Measurements from ENCODE around the gene KCND3. TPM values are rescaled to one million over a fixed set of nuclear protein-coding genes. Genes with fewer than 3 reads are reported as not detected.

Gene KCND3
- total RNA-seq, 2 experiments from 2014 or later = not detected

DNA sequence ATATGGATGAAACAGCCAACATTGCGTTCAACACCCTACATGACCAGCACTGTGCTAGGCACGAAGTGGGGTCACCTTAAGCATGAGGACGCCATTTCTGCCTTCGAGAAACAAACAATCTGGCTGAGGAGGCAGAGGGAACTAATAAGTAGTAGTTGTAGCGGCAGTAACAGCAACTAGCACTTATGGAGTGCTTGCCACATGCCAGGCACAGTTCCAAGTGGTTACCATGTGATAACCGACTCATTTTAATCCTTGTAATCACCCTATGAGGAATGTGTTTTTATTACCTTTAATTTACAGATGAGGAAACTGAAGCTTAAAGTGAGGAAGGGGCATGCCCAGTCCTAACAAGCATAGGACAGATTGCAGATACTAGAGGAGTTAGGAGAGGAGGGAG, 33.7 kb downstream of the KCND3 start:
- Mint-ChIP-seq H3K27me3 (peaks cover 4% of the 10 kb centered on the region), H3K4me3 (no peak overlapping the region), H3K4me1 (no peaks in the 10 kb centered on the region), H3K36me3 (ENCODE audit: low read depth) (no peaks in the 10 kb centered on the region), H3K27ac (no peak overlapping the region), H3K9me3 (ENCODE audit: low read depth) (no peaks in the 10 kb centered on the region)
- intact Hi-C loops (cut with DNase I, micrococcal nuclease) = no loop called here
- CTCF ChIA-PET = no interaction called here
- DNase-seq (no peak), ATAC-seq (no peak)
- POLR2A ChIA-PET = no interaction called here

DNA sequence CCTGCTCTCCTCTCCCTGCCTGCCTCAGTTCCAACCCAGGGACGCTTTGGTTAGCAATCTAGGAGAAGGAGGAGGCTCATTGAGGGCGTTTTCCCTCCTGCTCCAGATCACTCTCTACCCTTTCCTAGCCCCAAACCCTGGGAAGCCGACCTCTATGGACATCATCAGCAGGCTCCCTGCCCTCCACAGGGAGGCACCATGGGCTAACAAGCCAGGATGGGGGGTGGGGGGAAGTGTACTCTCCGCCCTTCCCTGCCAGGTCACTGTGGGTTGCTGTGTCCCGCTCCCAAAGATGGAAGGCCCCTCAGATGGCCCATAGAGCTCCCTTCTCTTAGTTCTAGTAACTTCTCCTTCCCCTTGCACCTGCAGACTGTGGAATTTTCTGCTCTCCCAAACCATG, 35.7 kb downstream of the KCND3 start:
- peaks cover 5% of the 10 kb centered on the region for H3K27me3 Mint-ChIP-seq
- no peak overlapping the region for H3K4me3 Mint-ChIP-seq
- ChIA-PET CTCF (interaction anchor here (0.7 kb wide), 1 partner anchor 28 kb away, joined by 3 read pairs; no protein-coding TSS in a partner anchor), POLR2A (no interaction called here)
- no peaks in the 10 kb centered on the region for H3K36me3 Mint-ChIP-seq (ENCODE audit: low read depth)
- DNase-seq (no peak), ATAC-seq (no peak)
- no peaks in the 10 kb centered on the region for H3K9me3 Mint-ChIP-seq (ENCODE audit: low read depth)
- H3K27ac Mint-ChIP-seq = no peak overlapping the region
- no peaks in the 10 kb centered on the region for H3K4me1 Mint-ChIP-seq
- intact Hi-C loops (cut with DNase I, micrococcal nuclease) = no loop called here

DNA sequence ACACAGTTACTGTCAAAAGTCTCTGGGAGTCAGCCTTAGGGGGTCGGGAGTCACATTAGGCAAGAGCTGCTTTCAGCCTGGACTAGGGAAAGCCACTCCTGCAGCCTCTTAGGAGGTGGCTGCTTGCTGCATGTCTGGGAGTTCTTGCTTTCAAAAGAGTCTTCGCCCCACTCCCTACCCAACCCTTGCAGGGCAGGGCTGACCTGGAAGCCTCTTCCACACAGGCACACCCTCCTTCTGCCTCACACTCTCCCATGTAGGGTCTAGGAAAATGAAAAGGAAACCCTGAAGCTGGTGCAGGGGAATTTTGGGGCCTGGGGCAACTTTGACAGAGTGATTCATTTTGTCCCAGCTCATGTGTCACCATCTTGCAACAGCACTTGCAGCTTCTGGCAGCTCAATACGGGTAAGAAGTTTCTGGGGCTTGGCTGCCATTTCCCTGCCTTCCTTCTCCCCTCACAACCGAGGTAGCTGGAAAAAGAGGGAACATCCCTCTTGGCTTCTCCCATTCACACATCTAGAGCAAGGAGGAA, 37.3 kb downstream of the KCND3 start:
- Mint-ChIP-seq H3K9me3 (ENCODE audit: low read depth) (no peaks in the 10 kb centered on the region), H3K4me1 (no peaks in the 10 kb centered on the region), H3K36me3 (ENCODE audit: low read depth) (no peaks in the 10 kb centered on the region), H3K4me3 (no peak overlapping the region), H3K27ac (no peak overlapping the region), H3K27me3 (peaks cover 5% of the 10 kb centered on the region)
- POLR2A ChIA-PET = no interaction called here
- intact Hi-C loops (cut with DNase I, micrococcal nuclease) = no loop called here
- CTCF ChIA-PET = interaction anchor here (0.7 kb wide), 1 partner anchor 1527 kb away, joined by 3 read pairs; no protein-coding TSS in a partner anchor
- peak; percentile 9 for DNase-seq
- peak; percentile 47 for ATAC-seq

DNA sequence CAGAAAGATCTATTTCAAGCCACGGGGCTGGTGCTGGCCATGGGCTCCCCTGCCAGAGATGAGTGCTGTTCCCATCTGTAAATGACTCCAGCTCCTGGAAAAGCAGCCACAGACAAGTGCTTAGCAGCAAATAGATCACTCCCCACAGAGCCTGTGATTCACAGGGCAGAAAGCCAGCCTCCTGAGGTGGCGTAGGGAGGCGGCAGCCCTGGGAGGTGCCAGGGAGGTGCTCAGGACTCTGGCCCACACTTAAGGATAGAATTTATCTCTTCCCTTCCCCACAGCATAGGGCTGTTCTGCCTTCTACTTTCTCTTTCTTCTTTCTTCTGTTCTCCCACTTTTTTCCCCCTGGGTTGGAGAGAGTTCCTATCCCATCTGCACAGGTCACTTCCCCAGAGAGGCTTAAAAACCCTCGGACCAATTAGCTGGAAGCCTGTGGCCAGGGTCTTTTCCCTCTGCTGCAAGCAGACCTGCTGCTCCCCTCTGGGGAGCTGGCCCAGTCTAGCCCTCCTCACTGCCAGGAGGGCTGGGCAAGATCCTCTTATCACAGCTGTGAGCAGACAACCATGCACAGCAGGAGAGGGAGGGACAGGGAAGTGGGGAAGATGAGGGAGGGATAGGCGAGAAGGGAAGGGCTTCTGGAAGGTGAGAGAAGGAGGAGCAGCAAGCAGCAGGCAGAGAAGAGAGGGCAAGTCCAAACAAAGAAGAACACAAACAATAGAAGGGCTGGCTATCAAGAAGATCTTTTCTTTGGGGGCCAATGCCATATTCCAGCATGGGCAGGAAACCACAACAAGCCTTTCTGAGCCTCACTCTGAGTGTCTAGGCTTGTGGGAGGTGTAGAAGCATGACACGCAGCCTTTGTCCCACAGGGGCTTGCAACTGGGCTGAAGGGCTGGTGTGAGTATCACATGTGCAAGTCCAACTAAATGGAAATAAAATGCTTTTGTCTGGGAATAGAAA, 41.0 kb downstream of the KCND3 start:
- H3K27me3 Mint-ChIP-seq = peaks cover 5% of the 10 kb centered on the region
- POLR2A ChIA-PET = no interaction called here
- H3K27ac Mint-ChIP-seq = no peak overlapping the region
- CTCF ChIA-PET = interaction anchor here (0.9 kb wide), 1 partner anchor 742 kb away, joined by 3 read pairs; no protein-coding TSS in a partner anchor
- H3K4me1 Mint-ChIP-seq = no peaks in the 10 kb centered on the region
- H3K4me3 Mint-ChIP-seq = no peak overlapping the region
- DNase-seq = no peak
- ATAC-seq = no peak
- intact Hi-C loops (cut with DNase I, micrococcal nuclease) = no loop called here
- no peaks in the 10 kb centered on the region for H3K36me3 Mint-ChIP-seq (ENCODE audit: low read depth)
- H3K9me3 Mint-ChIP-seq (ENCODE audit: low read depth) = no peaks in the 10 kb centered on the region

DNA sequence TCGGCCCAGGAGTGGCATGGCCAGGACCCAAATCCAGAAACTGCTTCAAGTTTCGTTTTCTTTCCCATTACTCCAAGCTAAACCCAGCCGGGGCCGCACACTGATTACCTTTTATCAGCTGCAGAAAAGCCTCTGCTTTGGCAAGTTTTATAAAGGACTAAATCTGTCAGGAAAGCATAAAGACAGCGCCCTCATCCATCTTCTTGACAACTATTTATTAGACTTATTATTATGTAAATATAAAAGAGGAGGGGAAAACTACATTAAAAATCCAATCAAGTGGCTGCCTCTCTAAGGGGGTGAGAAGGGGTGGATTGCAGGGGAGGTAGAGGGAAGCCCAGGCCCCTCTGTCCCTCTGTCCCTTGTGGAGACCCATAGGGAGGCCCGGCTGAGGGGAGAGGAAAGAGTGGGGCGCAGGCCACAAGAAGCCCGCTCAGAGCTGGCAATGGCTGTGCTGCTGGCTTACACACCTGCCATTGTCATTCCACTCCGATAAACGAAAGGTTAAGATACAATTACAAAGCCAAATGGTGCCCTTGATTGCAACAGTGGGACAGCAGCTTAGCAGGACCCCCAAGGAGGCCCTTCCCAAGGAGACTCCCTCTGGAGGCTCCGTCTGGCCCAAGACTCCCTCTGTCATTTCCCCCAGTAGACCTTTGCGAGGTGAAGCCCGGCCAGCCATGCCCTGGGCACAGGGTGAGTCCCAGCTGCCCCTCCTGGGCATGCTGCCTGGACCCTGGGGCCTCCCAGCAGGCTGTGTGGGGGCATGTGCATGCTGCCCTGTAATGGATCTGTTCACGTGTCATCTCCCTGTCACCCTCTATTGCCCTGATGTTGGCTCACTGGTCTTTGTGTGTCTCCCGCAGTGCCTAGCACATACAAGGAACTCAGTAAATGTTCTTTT, 45.4 kb downstream of the KCND3 start:
- POLR2A ChIA-PET = no interaction called here
- no peaks in the 10 kb centered on the region for H3K36me3 Mint-ChIP-seq (ENCODE audit: low read depth)
- ATAC-seq (no peak), DNase-seq (no peak)
- no peak overlapping the region for H3K4me3 Mint-ChIP-seq
- H3K27me3 Mint-ChIP-seq = no peaks in the 10 kb centered on the region
- intact Hi-C loops (cut with DNase I, micrococcal nuclease) = no loop called here
- CTCF ChIA-PET = no interaction called here
- H3K4me1 Mint-ChIP-seq = no peaks in the 10 kb centered on the region
- H3K9me3 Mint-ChIP-seq (ENCODE audit: low read depth) = no peaks in the 10 kb centered on the region
- no peak overlapping the region for H3K27ac Mint-ChIP-seq

DNA sequence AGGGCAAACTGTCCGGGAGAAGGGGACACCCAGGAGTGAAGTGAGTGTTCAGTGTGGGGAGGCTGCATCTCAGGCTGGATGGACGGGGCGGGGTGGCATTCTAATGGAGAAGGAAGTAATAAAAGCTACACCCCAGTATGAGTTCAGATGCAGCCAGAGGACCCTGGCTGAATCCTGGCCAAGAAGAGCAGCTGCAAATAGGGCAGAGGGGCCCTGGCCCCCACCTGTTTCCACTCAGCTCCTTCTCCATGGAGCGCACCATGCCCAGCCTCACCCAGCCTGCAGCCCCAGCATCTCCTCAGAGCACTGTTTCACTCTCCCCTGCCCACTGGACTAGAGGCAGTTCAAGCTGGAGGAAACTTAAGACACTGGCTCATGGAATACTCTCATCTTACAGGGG, 46.4 kb downstream of the KCND3 start:
- CTCF ChIA-PET = no interaction called here
- intact Hi-C loops (cut with DNase I, micrococcal nuclease) = no loop called here
- Mint-ChIP-seq H3K27ac (no peak overlapping the region), H3K36me3 (ENCODE audit: low read depth) (no peaks in the 10 kb centered on the region), H3K4me1 (no peaks in the 10 kb centered on the region), H3K9me3 (ENCODE audit: low read depth) (no peaks in the 10 kb centered on the region), H3K27me3 (no peaks in the 10 kb centered on the region), H3K4me3 (no peak overlapping the region)
- DNase-seq (no peak), ATAC-seq (no peak)
- POLR2A ChIA-PET = no interaction called here

DNA sequence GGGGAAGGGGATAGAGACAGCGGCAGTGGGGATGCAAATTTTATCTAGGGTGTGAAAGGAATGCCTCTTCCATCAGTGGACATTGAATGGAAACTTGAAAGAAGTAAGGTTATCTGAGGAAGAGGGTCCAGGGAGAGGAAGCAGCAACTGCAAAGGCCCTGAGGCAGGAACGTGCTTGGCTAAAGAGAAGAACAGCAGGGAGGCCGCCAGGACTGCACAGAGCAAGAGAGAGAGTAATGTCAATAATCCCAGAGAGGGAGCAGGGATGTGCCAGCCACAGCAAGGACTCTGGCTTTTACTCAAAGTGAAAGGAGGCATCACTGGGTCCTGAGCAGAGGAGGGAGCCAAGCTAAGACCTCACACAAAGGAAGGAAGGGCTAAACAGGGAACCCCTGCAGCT, 50.9 kb downstream of the KCND3 start:
- H3K4me3 Mint-ChIP-seq = no peak overlapping the region
- ChIA-PET POLR2A (no interaction called here), CTCF (interaction anchor here (0.6 kb wide), 1 partner anchor 170 kb away, joined by 3 read pairs; no protein-coding TSS in a partner anchor)
- H3K9me3 Mint-ChIP-seq (ENCODE audit: low read depth) = no peaks in the 10 kb centered on the region
- DNase-seq (no peak), ATAC-seq (no peak)
- intact Hi-C loops (cut with DNase I, micrococcal nuclease) = no loop called here
- H3K4me1 Mint-ChIP-seq = no peaks in the 10 kb centered on the region
- H3K36me3 Mint-ChIP-seq (ENCODE audit: low read depth) = no peaks in the 10 kb centered on the region
- H3K27ac Mint-ChIP-seq = no peak overlapping the region
- peaks cover 4% of the 10 kb centered on the region for H3K27me3 Mint-ChIP-seq

DNA sequence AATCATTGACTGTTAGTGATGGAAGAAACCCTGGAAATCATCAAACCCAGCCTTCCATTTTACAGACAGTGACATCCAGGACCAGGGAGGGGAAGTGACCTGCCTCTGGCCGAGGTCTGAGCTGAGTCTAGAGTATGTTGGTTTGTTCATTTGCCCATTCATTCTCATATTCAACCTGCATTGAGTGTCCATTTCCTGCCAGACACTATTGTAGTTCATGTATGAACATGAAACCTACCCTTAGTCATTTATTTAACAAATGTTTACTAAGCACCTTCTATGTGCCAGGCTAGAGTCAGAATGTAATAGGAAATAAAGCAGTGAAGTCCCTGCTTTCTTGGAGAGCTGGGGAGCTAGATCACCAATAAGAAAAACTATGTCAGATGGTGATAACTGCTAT, 51.3 kb downstream of the KCND3 start:
- ChIA-PET POLR2A (no interaction called here), CTCF (interaction anchor here (0.6 kb wide), 1 partner anchor 170 kb away, joined by 3 read pairs; no protein-coding TSS in a partner anchor)
- Mint-ChIP-seq H3K9me3 (ENCODE audit: low read depth) (no peaks in the 10 kb centered on the region), H3K27ac (no peak overlapping the region), H3K36me3 (ENCODE audit: low read depth) (no peaks in the 10 kb centered on the region), H3K27me3 (peaks cover 4% of the 10 kb centered on the region), H3K4me3 (no peak overlapping the region), H3K4me1 (no peaks in the 10 kb centered on the region)
- intact Hi-C loops (cut with DNase I, micrococcal nuclease) = no loop called here
- ATAC-seq = peak; percentile 30
- DNase-seq = no peak

DNA sequence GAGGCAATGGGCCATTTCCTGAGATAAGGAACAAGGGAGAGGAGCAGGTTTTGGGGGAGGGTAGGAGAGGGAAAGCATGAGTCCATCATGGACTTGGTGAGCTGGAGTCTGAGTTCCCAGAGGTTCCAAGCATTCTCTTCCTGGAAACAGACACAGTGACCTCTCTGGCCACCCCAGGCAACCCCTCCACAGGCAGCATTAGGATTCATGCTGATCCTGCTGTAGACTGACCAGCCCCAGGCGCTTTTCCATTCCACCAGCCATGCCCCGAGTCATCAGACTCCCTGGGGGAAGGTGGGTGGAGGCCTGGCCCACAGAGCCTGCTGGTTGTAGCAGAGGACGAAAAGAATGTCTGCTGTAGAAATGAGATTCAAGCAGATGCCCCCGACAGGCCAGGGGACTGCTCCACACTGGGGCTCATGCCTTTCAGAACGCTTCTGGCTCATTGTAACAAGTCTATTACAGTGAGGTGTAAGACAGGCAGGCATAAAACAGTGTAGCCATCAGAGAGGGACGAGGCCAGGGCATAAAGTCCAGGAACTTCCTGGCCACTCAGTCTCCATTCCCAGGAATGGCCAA, 52.2 kb downstream of the KCND3 start:
- ChIA-PET POLR2A (no interaction called here), CTCF (no interaction called here)
- intact Hi-C loops (cut with DNase I, micrococcal nuclease) = no loop called here
- no peak for ATAC-seq
- no peak overlapping the region for H3K27ac Mint-ChIP-seq
- no peaks in the 10 kb centered on the region for H3K9me3 Mint-ChIP-seq (ENCODE audit: low read depth)
- H3K27me3 Mint-ChIP-seq = peaks cover 7% of the 10 kb centered on the region
- DNase-seq = no peak
- H3K36me3 Mint-ChIP-seq (ENCODE audit: low read depth) = no peaks in the 10 kb centered on the region
- H3K4me1 Mint-ChIP-seq = no peaks in the 10 kb centered on the region
- no peak overlapping the region for H3K4me3 Mint-ChIP-seq

DNA sequence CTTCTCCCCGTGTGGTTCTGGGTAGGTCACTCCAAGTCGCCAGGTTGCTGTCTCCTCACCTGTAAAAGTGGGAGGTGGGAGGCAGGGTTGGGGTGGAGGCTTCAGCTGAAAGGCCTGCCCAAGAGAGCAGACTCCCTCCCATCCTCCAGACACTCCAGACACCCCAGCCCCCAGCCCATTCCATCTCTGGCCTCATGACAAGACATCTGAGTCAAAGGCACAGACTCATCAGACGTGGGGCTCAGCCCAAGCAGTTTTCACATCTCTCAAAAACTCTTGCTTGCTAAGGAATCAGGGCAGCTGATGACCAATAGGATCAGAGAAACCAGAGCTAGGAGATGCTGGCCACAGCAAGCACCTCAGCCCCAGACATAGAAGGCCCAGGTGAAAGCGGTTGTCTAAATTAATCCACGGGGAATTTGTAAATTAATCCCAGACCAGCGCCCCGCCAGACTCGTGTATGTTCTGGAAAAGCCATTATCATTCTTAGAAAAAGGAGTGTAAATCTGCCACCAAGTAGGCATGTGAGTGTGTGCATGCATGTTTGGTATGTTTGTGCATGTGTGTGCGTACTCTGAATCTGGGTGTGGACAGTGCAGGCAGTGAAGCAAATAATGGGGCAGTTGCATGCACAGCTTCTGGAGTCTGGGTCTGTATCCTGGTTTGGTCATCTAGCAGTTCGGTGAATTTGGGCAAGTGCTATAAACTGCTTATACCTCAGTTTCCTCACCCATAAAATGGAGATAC, 55.2 kb downstream of the KCND3 start:
- no peak for ATAC-seq
- no peaks in the 10 kb centered on the region for H3K9me3 Mint-ChIP-seq (ENCODE audit: low read depth)
- ChIA-PET POLR2A (no interaction called here), CTCF (no interaction called here)
- H3K4me3 Mint-ChIP-seq = no peak overlapping the region
- DNase-seq = no peak
- no peaks in the 10 kb centered on the region for H3K4me1 Mint-ChIP-seq
- no peak overlapping the region for H3K27ac Mint-ChIP-seq
- H3K36me3 Mint-ChIP-seq (ENCODE audit: low read depth) = no peaks in the 10 kb centered on the region
- H3K27me3 Mint-ChIP-seq = peaks cover 8% of the 10 kb centered on the region
- intact Hi-C loops (cut with DNase I, micrococcal nuclease) = no loop called here

DNA sequence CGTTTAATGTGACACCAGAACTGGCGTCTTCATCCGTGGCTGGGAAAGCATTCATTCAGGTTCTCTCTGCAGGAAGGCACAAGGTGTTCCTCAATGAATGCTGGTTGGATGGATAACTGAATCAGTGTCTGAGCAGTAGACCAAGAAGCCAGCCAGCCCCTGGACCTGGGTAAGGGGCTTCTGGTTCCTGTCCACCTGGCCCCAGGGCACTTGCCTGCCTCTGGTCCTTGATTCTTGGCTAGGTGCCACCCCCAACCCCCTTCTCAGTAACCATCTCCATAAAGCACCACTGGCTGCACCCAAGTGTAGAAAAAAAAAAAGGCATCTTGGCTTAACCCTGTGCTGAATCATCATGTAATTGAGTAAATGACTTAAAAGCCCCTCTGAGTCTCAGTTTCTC, 59.1 kb downstream of the KCND3 start:
- H3K4me3 Mint-ChIP-seq = no peak overlapping the region
- H3K4me1 Mint-ChIP-seq = no peaks in the 10 kb centered on the region
- peaks cover 6% of the 10 kb centered on the region for H3K27me3 Mint-ChIP-seq
- DNase-seq (no peak), ATAC-seq (no peak)
- no peak overlapping the region for H3K27ac Mint-ChIP-seq
- CTCF ChIA-PET = no interaction called here
- H3K9me3 Mint-ChIP-seq (ENCODE audit: low read depth) = no peaks in the 10 kb centered on the region
- no peaks in the 10 kb centered on the region for H3K36me3 Mint-ChIP-seq (ENCODE audit: low read depth)
- intact Hi-C loops (cut with DNase I, micrococcal nuclease) = no loop called here
- POLR2A ChIA-PET = no interaction called here
